CD4-positive, alpha-beta T cell treated with Interleukin-15 for 4 hours (primary cell): ENCODE results near the gene TAL2.

ENCODE experiments used
- DNase-seq: peaks from one replicate; pipeline ENCODE4 v3.0.0-alpha.2; 2020; ENCODE audit warnings: low spot score

TAL2 gene

DNA sequence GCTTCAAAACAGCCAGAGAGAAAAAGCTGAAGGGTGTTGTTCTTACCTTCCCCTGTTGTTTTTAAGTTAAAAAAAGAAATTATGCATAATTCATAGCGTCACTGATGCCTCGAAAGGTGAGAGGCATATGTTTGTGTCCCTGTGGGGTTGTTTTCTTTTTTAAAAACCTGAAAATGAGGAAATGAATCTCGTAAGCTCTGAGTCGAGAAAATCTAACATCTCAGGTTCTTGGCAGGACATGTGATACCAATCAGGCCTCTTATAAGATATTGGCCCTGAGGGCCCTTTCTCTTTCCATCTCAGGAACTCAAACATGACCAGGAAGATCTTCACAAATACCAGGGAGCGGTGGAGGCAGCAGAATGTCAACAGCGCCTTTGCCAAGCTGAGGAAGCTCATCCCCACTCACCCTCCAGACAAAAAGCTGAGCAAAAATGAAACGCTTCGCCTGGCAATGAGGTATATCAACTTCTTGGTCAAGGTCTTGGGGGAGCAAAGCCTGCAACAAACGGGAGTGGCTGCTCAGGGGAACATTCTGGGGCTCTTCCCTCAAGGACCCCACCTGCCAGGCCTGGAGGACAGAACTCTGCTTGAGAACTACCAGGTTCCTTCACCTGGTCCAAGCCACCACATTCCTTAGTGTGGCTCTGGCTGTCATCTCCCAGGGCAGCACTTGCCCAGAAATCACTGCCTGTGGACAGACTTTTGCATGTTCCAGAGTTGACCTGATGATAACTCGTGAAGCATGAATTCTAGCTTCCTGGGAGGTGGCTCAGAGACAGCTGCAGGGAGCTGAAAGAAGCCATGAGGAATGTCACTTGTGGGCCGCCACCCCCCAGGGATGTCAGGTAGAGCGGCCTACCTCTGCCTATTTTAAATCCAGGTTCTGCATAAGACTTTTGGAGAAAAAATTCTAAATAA lies at the start of gene TAL2:
Gene TAL2 (plus strand): TSS at position 274 of the 921 bp plus-strand sequence. CDS start 40 bp downstream, at position 314.
- no peak for DNase-seq

DNA sequence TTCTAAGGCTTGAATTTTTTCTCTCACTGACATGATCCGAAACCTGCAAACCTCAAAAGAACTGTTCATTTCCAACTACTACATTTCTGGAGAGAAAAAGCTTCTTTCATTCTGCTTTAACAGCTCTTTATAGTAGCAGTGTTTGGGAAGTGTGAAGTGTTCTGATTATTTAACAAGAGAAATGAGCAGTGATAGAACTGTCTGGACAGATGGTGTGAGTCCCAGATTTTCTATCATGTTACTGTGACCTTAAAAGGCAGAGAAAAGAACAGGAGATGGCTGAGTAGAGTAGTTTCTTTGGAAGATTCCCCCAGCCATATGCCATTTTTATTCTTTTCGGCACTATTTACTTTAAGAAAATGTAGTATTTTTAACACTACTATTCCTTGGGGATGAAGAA lies 41.3 kb upstream of the TAL2 start:
- DNase-seq, result no peak

- no peak for DNase-seq
Observed at GRCh38 chr9:105625088-105625487, 37.2 kb upstream of the TAL2 start.

DNA sequence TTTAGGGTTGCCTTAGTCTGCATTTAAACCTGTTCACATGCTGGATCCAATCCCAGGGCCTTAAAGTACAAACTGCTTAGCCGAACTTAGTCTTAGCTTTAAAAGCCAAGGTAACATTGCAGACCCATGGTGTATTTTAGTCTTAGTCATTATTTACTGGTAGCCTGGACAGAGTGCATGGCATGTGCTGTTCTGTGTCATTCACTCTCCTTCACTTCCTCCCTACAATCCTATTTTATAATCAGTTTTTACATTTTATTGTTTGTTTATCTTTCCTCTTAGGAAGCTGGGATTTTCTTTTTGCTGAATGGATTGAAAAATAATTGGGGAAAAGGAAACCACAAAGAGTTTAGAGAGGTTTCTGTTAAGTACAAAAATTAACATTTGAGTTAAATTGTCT lies 29.4 kb upstream of the TAL2 start:
- DNase-seq, result no peak

GRCh38 chr9:105633411-105633810 lies 28.8 kb upstream of the TAL2 start:
- DNase-seq, result no peak

DNA sequence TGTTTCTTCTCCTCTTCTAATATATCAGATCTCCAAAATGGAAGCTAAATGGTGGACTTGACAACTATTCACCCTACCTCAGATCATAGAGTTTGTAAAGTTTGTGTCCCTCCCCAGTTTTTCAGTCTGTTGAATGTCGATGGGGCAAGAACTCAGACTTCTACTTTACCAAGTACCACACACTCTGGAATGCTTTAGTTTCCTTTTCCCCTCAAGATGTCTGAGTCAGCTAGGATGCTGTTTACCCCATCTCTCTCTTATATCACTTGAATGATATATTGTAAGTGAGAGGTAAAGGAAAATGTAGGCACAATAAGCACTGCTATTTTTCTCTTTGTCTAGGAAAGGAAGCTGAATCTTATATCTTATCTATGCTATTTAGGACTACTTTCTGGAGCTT lies 25.9 kb upstream of the TAL2 start:
- DNase-seq, result no peak

DNA sequence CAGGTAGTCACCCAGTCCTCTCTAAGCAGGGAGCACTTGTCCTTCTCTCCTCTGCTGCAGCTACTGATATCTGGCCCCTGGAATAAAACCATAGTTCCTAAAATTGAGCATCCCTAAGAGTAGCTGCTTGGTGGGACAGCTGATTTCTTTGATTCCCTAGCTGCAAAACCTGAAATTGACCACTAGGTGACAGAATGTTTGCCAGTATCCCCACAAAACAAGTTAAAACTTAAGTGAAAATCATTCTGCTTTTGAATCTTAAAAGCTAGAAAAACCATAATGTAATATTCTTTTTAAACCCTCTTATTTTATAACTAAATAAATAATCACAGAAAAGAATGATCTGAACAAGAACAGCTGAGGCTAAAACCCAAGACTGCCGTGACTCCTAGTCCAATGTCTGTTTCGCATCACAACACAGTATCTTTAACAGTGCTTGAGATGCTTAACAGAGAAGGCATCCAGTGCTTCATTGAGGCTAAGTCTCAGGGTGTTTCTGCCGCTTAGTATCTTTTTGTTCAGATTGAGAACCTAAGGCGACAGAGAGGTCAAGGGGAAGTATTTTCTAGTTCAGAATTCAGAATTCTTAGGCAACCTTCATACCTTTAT lies 24.4 kb upstream of the TAL2 start:
- DNase-seq, result no peak

DNA sequence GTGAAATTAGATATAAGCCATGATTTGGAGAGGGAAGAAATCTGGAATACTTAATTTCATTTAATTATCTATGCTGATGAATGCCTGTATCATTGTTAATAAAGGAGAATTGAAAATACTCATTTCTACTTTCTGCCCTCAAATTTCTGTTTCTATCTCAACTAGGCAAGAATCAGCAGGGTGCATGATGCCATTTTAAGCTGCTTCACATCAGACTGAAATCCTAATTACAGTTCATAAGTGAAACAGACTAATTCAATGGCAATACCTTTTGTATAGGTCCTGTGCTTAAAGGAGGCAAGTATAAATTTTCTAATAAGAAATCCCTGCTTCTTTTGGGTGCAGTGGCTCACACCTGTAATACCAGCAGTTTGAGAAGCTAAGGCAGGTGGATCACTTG lies 22.3 kb upstream of the TAL2 start:
- DNase-seq, result no peak

- no peak for DNase-seq
Observed at GRCh38 chr9:105643795-105644194, 18.5 kb upstream of the TAL2 start.

DNA sequence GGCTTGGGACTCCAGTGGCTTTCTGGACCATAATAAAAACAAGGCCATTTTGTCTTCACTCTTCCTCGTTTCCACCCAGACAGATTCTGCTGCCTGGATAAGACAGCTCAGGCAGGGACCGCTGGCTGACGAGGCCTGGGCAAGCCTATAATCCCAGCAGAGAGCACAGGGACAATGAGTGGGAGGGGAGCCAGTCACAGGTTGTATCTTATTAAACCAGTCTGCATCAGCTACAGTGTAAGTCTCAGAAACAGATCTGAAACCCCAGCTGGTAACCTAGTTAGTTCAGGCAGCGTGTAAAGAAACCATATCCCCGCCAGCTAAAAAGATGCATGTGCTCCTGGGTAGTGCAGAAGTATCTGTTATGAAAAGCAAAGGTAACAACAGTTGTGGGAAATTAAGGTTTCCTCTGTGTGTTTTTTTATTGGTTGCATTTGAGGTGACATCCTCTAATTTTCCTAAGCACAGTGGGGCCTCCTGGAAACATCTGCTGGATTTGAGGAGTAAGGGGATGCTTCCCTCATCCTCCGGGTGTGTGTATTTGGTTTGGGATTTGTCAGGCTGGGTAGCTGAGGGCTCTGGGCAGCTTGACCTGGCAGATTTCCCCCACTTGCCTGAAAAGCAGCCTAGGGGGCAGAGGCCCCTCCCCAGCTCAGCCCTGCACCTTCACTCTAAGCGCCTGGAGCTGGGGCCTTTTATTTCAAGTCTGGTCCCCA lies 15.2 kb upstream of the TAL2 start:
- no peak for DNase-seq

- DNase-seq, result no peak
Observed at GRCh38 chr9:105647595-105648349, 14.5 kb upstream of the TAL2 start.

DNA sequence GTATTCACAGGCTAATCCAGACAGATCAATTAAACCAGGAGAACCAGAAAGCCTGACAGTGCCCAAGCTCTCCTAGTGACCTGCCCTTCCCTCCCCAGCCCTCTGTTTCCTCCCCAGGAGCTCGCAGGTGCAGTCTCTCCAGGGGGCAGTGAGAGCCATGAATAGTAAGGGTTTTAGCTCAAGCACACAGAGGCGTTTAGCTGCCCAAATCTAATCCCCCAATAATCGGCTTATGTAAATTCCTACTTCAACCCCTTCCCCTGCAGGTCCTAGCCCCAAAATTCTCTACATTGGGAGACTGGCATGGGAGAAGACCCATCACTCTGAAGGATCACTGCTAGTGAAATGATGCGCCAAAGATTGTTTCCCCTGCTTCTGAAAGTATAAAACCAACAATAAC lies 10.5 kb upstream of the TAL2 start:
- DNase-seq, result no peak

DNA sequence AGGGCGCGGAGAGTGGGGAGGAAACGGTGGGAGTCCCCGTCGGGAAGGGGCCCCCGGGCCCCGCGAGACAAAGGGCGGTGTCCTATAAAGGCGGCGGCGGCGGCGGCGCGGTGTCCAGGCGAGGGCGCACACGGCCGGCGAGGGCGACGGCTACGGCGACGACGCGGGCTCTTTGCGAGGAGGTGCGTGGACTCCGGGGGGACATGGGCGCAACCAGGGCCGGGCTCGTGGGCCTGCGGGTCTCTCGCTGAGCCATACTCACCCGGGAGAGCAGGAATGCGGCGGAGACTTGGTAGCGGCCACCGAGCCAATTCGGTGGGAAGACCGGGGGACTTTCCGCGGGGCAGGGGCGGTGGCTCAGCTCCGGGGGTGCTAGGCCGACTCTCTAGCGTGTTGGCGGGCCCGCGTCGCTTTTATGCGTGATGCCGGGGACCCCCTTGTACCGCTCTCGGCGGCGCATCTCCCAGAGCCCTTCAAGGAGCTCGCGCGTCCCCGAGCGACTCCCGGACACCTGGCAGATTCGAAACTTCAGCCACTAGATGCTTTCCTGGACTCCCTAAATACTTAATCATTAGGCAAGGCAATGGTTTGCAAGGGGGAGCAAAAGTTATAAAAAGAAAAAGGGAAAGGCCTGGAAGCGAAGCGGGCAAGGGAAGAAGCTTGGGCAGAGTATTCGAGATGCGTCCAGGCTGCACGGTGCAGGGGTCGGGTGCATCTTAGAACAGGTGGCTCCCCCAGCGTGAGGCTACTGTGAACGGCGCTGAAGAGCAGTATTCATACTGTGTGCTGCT lies 5.9 kb upstream of the TAL2 start:
- DNase-seq, result no peak

GRCh38 chr9:105658351-105658750 lies 3.9 kb upstream of the TAL2 start:
- no peak for DNase-seq

GRCh38 chr9:105661011-105661410 lies 1.2 kb upstream of the TAL2 start:
- DNase-seq, result no peak

DNA sequence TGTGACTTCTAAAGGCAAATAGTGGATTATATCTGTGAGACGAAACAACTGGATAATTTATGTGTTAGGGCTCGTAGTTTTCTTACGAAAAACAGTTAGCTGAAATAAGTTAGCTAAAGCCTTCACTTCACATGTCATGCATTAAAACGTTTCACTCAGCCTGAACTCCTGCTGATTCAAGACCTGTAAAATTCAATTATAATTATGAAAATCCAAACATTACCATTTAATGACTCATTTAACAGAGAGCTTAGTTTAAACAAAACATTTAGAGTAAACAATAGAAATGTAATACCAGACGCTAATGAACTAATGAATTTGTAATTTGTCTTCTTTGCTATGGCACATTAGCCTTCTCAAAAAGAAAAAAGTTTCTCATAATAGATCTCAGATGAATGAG lies 1.7 kb downstream of the TAL2 start:
- DNase-seq, result no peak

DNA sequence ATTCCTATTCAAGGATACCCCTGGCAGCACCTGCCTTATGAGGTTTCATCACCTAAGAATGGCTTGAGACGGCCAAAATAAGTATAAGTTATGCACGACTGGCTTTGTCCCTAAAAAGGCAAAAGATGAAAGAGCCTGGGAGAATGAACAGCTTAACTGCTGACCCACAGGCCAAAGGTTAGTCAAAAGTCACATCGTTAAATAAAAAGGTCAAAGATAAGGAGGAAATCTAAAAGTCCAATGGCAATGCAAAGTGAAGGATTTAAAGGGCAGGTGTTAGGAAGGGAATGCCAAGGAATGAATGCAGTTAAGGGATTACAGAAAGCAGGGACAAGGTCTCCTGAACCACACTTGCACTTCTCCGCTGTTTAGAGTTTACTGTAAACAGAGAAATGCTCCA lies 5.6 kb downstream of the TAL2 start:
- no peak for DNase-seq

DNA sequence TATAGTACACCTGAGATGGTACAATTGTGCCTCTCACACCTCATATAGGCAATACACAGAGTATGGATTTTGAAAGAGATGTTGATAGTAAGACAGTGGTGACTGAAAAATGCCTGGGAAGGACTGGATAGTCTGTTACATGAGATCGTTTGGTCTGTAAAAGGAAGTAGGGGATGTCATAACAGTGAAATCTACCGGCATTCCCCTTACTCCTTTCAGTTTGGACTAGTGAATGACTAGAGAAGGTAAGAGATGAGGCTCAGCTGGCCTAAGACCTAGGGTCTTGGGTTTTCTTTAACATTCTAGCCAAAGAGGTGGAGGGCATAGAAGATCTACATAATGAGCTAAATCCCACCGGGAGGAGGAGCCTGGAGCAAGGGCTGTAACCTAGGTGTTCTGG lies 8.1 kb downstream of the TAL2 start:
- DNase-seq, result no peak

DNA sequence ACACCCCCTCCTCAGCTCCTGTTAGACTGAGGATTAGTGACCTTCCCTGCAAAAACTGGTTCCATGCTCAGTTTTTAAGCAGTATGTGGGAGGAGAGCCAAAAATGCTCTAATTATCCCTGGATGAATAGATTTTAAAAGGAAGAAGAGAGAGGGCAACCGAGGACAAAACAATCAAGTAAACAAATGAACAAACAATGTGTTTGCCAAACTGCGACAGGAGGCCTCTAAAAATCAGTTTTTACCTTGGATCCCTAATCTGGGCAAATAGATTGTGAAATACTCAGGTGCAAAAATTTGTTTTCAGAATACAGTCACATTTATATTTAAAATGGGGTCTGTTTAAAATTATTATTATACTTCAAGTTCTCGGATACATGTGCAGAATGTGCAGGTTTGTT lies 8.5 kb downstream of the TAL2 start:
- DNase-seq, result no peak

GRCh38 chr9:105672711-105673234 lies 10.5 kb downstream of the TAL2 start:
- no peak for DNase-seq

- no peak for DNase-seq
Observed at GRCh38 chr9:105673850-105674387, 11.7 kb downstream of the TAL2 start.
